ENCODE measurements around the gene ARMC10.

DNA sequence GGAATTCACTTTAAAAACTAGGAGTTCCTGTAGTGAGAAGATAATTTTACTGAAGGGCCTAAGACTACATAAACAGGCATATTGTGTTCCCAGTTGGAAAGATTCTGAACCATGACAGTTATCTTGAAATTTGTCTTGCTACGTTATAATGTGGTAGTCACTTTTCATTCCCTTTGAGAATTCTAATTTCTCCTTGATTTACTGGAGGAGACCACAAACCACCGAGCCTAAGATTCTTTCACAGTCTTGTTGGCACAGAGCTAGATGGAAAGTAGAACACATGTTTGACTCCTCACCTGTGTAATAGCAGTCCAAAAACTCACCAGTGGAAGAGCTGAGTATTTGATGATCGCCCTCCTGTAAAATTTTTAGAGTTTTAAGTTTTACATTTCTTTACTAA lies 4.9 kb downstream of the ARMC10 start:
- TF ChIP-seq CTCF (IDR thresholded peaks at IDR 0.05) (no peak), POLR2A (IDR thresholded peaks at IDR 0.05) (no peak)

All from right lobe of liver (tissue), 4 donors.